ENCODE measurements around the gene NAA25.
"Not testable (repeated sequence)": the region's sequence is repeated elsewhere in the genome, so short reads cannot be mapped to it uniquely, and the experiment has no call there.

Gene NAA25

GRCh38 chr12:112046003-112046402 lies 62.6 kb downstream of the NAA25 start:
- no peak for TF ChIP-seq CTCF (IDR thresholded peaks at IDR 0.05; ENCODE audit: low read length, missing control alignments)
- no peak for DNase-seq (ENCODE audit: low read depth)
- H3K4me3 ChIP-seq (replicated peaks; ENCODE audit: low read depth, low read length), result no peak overlapping the region

- not testable (repeated sequence) for H3K4me3 ChIP-seq (replicated peaks; ENCODE audit: low read depth, low read length); DNase-seq (ENCODE audit: low read depth)
Observed at GRCh38 chr12:112036614-112037013, 72.0 kb downstream of the NAA25 start.

- no peak for TF ChIP-seq CTCF (IDR thresholded peaks at IDR 0.05; ENCODE audit: low read length, missing control alignments)
- DNase-seq (ENCODE audit: low read depth), result no peak
- no peak overlapping the region for H3K4me3 ChIP-seq (replicated peaks; ENCODE audit: low read depth, low read length)
Observed at GRCh38 chr12:112035219-112035785, 73.3 kb downstream of the NAA25 start.

- no peak for DNase-seq (ENCODE audit: low read depth)
- no peak for TF ChIP-seq CTCF (IDR thresholded peaks at IDR 0.05; ENCODE audit: low read length, missing control alignments)
Observed at GRCh38 chr12:112032292-112032691, 76.3 kb downstream of the NAA25 start.

GRCh38 chr12:112031472-112031871 lies 77.1 kb downstream of the NAA25 start:
- TF ChIP-seq CTCF (IDR thresholded peaks at IDR 0.05; ENCODE audit: low read length, missing control alignments), result no peak
- DNase-seq (ENCODE audit: low read depth), result peak; percentile 7
- no peak overlapping the region for H3K4me3 ChIP-seq (replicated peaks; ENCODE audit: low read depth, low read length)

More at GRCh38 chr12:112032292-112032691, 76.3 kb downstream of the NAA25 start:
- H3K4me3 ChIP-seq (replicated peaks; ENCODE audit: low read depth, low read length), result no peak overlapping the region

- DNase-seq (ENCODE audit: low read depth), result no peak
Observed at GRCh38 chr12:112029301-112029700, 79.3 kb downstream of the NAA25 start.

GRCh38 chr12:112025808-112026375 lies 82.7 kb downstream of the NAA25 start:
- DNase-seq (ENCODE audit: low read depth), result peak; percentile 18
- TF ChIP-seq CTCF (IDR thresholded peaks at IDR 0.05; ENCODE audit: low read length, missing control alignments), result no peak
- no peak overlapping the region for H3K4me3 ChIP-seq (replicated peaks; ENCODE audit: low read depth, low read length)

More at GRCh38 chr12:112029301-112029700, 79.3 kb downstream of the NAA25 start:
- no peak for TF ChIP-seq CTCF (IDR thresholded peaks at IDR 0.05; ENCODE audit: low read length, missing control alignments)
- no peak overlapping the region for H3K4me3 ChIP-seq (replicated peaks; ENCODE audit: low read depth, low read length)
